Stimulated activated naive CD8-positive, alpha-beta T cell treated with anti-CD3 and anti-CD28 coated beads, Interleukin-15, amount 100 ng/mL, for 72 hours (primary cell): Measurements from ENCODE around the gene PRR23B.
"Not testable (repeated sequence)": the region's sequence is repeated elsewhere in the genome, so short reads cannot be mapped to it uniquely, and the experiment has no call there.

Experiments
- ATAC-seq: fragments of 150-1000 bp; cut with Tn5 transposase; 2 replicates; pipeline ENCODE4 v1.10.0; 2021; ENCODE audit warnings: mild to moderate bottlenecking, moderate library complexity
- DNase-seq, 2 donors: peaks; one replicate each; pipeline ENCODE4 v3.0.0; 2021 to 2022
- H3K27ac Mint-ChIP-seq, 2 donors: one replicate each; pipeline ENCODE4 v1.8.0; 2022; ENCODE audit warnings: mild to moderate bottlenecking in 2 of 2, mixed read lengths in 2 of 2, moderate library complexity in 2 of 2
- H3K27me3 Mint-ChIP-seq: one replicate; pipeline ENCODE4 v1.8.0; 2022; ENCODE audit warnings: mixed read lengths
- H3K4me1 Mint-ChIP-seq: one replicate; pipeline ENCODE4 v1.8.0; 2022; ENCODE audit warnings: mild to moderate bottlenecking, mixed read lengths
- H3K4me3 Mint-ChIP-seq, 2 donors: one replicate each; pipeline ENCODE4 v1.8.0; 2022; ENCODE audit warnings: mild to moderate bottlenecking in 2 of 2, mixed read lengths in 2 of 2, moderate library complexity in 1 of 2
- H3K9me3 Mint-ChIP-seq, 2 donors: one replicate each; pipeline ENCODE4 v1.8.0; 2022; ENCODE audit warnings: mixed read lengths in 2 of 2

Gene PRR23B

GRCh38 chr3:139020868-139021234 lies at the start of gene PRR23B:
Gene PRR23B, minus strand, starts transcription at chr3:139020926. Its CDS starts 265 bp downstream, at chr3:139020661.
- DNase-seq (no peak), ATAC-seq (no peak)
- Mint-ChIP-seq H3K4me1 (no peaks in the 10 kb centered on the region), H3K9me3 (peaks cover 7 to 11% of the 10 kb centered on the region in 2 donors), H3K4me3 (no peak within 1 kb of the TSS), H3K27ac (peak within 1 kb of the TSS in 1 of 2 donors; percentile 36), H3K27me3 (peaks cover 17% of the 10 kb centered on the region)

GRCh38 chr3:139062918-139063317 lies 42.2 kb upstream of the PRR23B start:
- H3K9me3 Mint-ChIP-seq = no peaks in the 10 kb centered on the region
- DNase-seq = no peak
- H3K27ac Mint-ChIP-seq = no peak overlapping the region
- no peaks in the 10 kb centered on the region for H3K4me1 Mint-ChIP-seq
- ATAC-seq = no peak
- H3K4me3 Mint-ChIP-seq = no peak overlapping the region
- no peaks in the 10 kb centered on the region for H3K27me3 Mint-ChIP-seq

GRCh38 chr3:139052802-139053600 lies 32.3 kb upstream of the PRR23B start:
- no peak overlapping the region for H3K4me3 Mint-ChIP-seq
- H3K27ac Mint-ChIP-seq = no peak overlapping the region
- peaks cover 15 to 35% of the 10 kb centered on the region in 2 donors for H3K9me3 Mint-ChIP-seq
- DNase-seq = no peak
- no peaks in the 10 kb centered on the region for H3K4me1 Mint-ChIP-seq
- no peak for ATAC-seq
- no peaks in the 10 kb centered on the region for H3K27me3 Mint-ChIP-seq

- Mint-ChIP-seq H3K9me3 (peaks cover 8 to 12% of the 10 kb centered on the region in 2 donors), H3K27me3 (no peaks in the 10 kb centered on the region), H3K27ac (no peak within 1 kb of the TSS)
Measured at GRCh38 chr3:139044366-139045210, 23.9 kb upstream of the PRR23B start, which contains the start of gene PRR23C. Gene PRR23C, minus strand, starts transcription at chr3:139044892. Its CDS starts 272 bp downstream, at chr3:139044620.

GRCh38 chr3:139043554-139044365 lies 23.0 kb upstream of the PRR23B start:
- ATAC-seq (no peak), DNase-seq (no peak)
- Mint-ChIP-seq H3K9me3 (peaks cover 8 to 12% of the 10 kb centered on the region in 2 donors), H3K4me1 (no peaks in the 10 kb centered on the region), H3K4me3 (no peak overlapping the region), H3K27me3 (no peaks in the 10 kb centered on the region), H3K27ac (no peak overlapping the region)

More at GRCh38 chr3:139044366-139045210, 23.9 kb upstream of the PRR23B start, which contains the start of gene PRR23C:
- DNase-seq (no peak), ATAC-seq (no peak)
- Mint-ChIP-seq H3K4me3 (no peak within 1 kb of the TSS), H3K4me1 (no peaks in the 10 kb centered on the region)

- Mint-ChIP-seq H3K27ac (no peak overlapping the region), H3K4me3 (no peak overlapping the region), H3K9me3 (no peaks in the 10 kb centered on the region), H3K27me3 (no peaks in the 10 kb centered on the region), H3K4me1 (no peaks in the 10 kb centered on the region)
- DNase-seq (no peak), ATAC-seq (no peak)
Measured at GRCh38 chr3:139037478-139037877, 16.8 kb upstream of the PRR23B start.

GRCh38 chr3:139032326-139033002 lies 11.7 kb upstream of the PRR23B start:
- peaks cover 5 to 25% of the 10 kb centered on the region in 2 donors for H3K9me3 Mint-ChIP-seq

GRCh38 chr3:139030576-139030975 lies 9.8 kb upstream of the PRR23B start:
- H3K9me3 Mint-ChIP-seq = peaks cover 5 to 25% of the 10 kb centered on the region in 2 donors
- not testable (repeated sequence) for H3K4me1 Mint-ChIP-seq, H3K4me3 Mint-ChIP-seq, ATAC-seq, DNase-seq, H3K27me3 Mint-ChIP-seq, H3K27ac Mint-ChIP-seq

More at GRCh38 chr3:139032326-139033002, 11.7 kb upstream of the PRR23B start:
- Mint-ChIP-seq H3K27me3 (no peaks in the 10 kb centered on the region), H3K4me3 (no peak overlapping the region), H3K4me1 (no peaks in the 10 kb centered on the region), H3K27ac (no peak overlapping the region)
- no peak for DNase-seq
- no peak for ATAC-seq

GRCh38 chr3:139024968-139025367 lies 4.2 kb upstream of the PRR23B start:
- DNase-seq = no peak
- Mint-ChIP-seq H3K4me1 (no peaks in the 10 kb centered on the region), H3K27ac (no peak overlapping the region), H3K9me3 (peaks cover 0 to 15% of the 10 kb centered on the region in 2 donors), H3K4me3 (no peak overlapping the region), H3K27me3 (peaks cover 1% of the 10 kb centered on the region)
- ATAC-seq = no peak

GRCh38 chr3:139020036-139020867 lies 474 bp downstream of the PRR23B start:
- Mint-ChIP-seq H3K4me1 (no peaks in the 10 kb centered on the region), H3K27ac (no peak overlapping the region), H3K9me3 (peaks cover 7 to 11% of the 10 kb centered on the region in 2 donors), H3K4me3 (no peak overlapping the region), H3K27me3 (peaks cover 17% of the 10 kb centered on the region)
- DNase-seq (no peak), ATAC-seq (peak; percentile 40)

- no peak overlapping the region for H3K4me3 Mint-ChIP-seq
- H3K4me1 Mint-ChIP-seq = no peaks in the 10 kb centered on the region
- peaks cover 19% of the 10 kb centered on the region for H3K27me3 Mint-ChIP-seq
- ATAC-seq = no peak
- peaks cover 10 to 12% of the 10 kb centered on the region in 2 donors for H3K9me3 Mint-ChIP-seq
- DNase-seq = no peak
- no peak overlapping the region for H3K27ac Mint-ChIP-seq
Measured at GRCh38 chr3:139016430-139017048, 4.2 kb downstream of the PRR23B start.

GRCh38 chr3:139006051-139006716 lies 14.5 kb downstream of the PRR23B start, which contains the start of gene PRR23A:
Gene PRR23A, minus strand, starts transcription at chr3:139006268. Its CDS starts 0 bp downstream, at chr3:139006268.
- peaks cover 7 to 37% of the 10 kb centered on the region in 2 donors for H3K9me3 Mint-ChIP-seq
- H3K4me3 Mint-ChIP-seq = no peak within 1 kb of the TSS
- DNase-seq (no peak), ATAC-seq (peak; percentile 39)
- H3K27ac Mint-ChIP-seq = no peak within 1 kb of the TSS
- H3K4me1 Mint-ChIP-seq = no peaks in the 10 kb centered on the region
- H3K27me3 Mint-ChIP-seq = peaks cover 12% of the 10 kb centered on the region

- no peak for ATAC-seq
- DNase-seq = no peak
- Mint-ChIP-seq H3K9me3 (peaks cover 10 to 38% of the 10 kb centered on the region in 2 donors), H3K27me3 (peaks cover 15% of the 10 kb centered on the region), H3K4me1 (no peaks in the 10 kb centered on the region), H3K4me3 (no peak overlapping the region), H3K27ac (no peak overlapping the region)
Measured at GRCh38 chr3:139005356-139005993, 15.3 kb downstream of the PRR23B start.
